PC-3 (cell line): ENCODE measurements around the gene PRKAR2B.

Experiments
- EZH2phosphoT487 ChIP-seq: fragments of 300-600 bp; sonication (generic); IDR thresholded peaks from 2 replicates; pipeline ENCODE4 v1.6.1; 2018; ENCODE audit warnings: mild to moderate bottlenecking, antibody characterized with exemption, low read length, borderline replicate concordance
- TF ChIP-seq, protein P1 (sequence below): fragments of 300-600 bp; sonication (generic); conservative IDR thresholded peaks from 2 replicates; pipeline ENCODE4 v1.5.1; 2017; ENCODE audit warnings: antibody characterized with exemption, low read depth, mild to moderate bottlenecking, low read length

DNA sequence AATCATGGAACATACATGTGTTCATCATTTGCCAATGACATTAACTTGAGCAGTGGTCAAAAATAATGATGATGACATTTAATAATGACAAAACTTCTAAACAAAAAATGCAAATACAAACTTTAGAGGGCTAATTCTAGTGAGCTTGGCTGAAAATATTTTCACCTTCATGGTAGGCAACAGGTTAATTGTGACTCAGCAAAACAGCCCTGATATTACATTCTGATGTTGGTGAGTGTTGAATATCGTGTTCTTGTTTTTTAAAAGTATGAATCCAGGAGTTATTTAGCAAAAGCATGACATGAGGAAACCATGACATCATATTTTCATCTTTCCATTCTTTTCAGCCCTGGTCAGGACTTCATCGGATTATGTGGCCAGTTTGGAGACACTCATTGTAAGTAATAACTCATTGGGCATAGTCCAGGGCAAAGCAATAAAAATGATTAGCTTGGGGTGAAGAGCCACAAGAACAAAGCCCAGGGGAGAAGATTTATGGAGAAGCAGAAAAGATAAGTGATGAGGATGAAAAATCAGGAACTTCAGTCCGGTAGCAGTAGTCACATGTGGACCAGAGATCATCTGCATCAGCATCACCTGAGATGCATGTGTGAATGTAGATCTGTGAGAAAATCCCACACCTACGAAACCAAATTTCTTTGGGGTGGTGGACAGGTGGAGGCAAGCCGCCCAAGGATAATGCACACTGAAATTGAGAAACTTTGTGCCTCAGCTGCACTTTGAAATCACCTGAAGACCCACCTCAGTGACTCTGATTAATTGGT, 46.8 kb upstream of the PRKAR2B start:
- TF ChIP-seq, protein P1, sequence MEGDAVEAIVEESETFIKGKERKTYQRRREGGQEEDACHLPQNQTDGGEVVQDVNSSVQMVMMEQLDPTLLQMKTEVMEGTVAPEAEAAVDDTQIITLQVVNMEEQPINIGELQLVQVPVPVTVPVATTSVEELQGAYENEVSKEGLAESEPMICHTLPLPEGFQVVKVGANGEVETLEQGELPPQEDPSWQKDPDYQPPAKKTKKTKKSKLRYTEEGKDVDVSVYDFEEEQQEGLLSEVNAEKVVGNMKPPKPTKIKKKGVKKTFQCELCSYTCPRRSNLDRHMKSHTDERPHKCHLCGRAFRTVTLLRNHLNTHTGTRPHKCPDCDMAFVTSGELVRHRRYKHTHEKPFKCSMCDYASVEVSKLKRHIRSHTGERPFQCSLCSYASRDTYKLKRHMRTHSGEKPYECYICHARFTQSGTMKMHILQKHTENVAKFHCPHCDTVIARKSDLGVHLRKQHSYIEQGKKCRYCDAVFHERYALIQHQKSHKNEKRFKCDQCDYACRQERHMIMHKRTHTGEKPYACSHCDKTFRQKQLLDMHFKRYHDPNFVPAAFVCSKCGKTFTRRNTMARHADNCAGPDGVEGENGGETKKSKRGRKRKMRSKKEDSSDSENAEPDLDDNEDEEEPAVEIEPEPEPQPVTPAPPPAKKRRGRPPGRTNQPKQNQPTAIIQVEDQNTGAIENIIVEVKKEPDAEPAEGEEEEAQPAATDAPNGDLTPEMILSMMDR, result no peak
- no peak for TF ChIP-seq EZH2phosphoT487
